GM23248 (cell line): Measurements from ENCODE around the gene UBASH3A. TPM values are rescaled to one million over a fixed set of nuclear protein-coding genes. Genes with fewer than 3 reads are reported as not detected.

Source experiments
- DNase-seq: peaks from one replicate; pipeline ENCODE4 v3.0.0-alpha.2; 2015
- H2AFZ ChIP-seq: fragments of 200-600 bp; sonication (generic); 2 replicates; pipeline ENCODE4 v1.6.1; 2016; ENCODE audit warnings: antibody characterized with exemption
- H3F3A ChIP-seq: fragments of 200-600 bp; sonication (generic); 2 replicates; pipeline ENCODE4 v1.6.1; 2016; ENCODE audit warnings: mild to moderate bottlenecking, antibody characterized with exemption, mixed run types; ENCODE audit not compliant: insufficient read depth
- H3K27ac ChIP-seq: fragments of 200-600 bp; sonication (generic); 2 replicates; pipeline ENCODE4 v1.5.1; 2016; ENCODE audit warnings: mild to moderate bottlenecking
- H3K27me3 ChIP-seq: fragments of 200-600 bp; sonication (generic); replicated peaks from 2 replicates; pipeline ENCODE4 v1.6.1; 2016; ENCODE audit warnings: mild to moderate bottlenecking; ENCODE audit not compliant: insufficient read depth
- H3K36me3 ChIP-seq: fragments of 200-600 bp; sonication (generic); 2 replicates; pipeline ENCODE4 v1.6.1; 2016; ENCODE audit warnings: low read depth, mild to moderate bottlenecking
- H3K4me1 ChIP-seq: fragments of 200-600 bp; sonication (generic); 2 replicates; pipeline ENCODE4 v1.6.1; 2016; ENCODE audit warnings: mild to moderate bottlenecking; ENCODE audit not compliant: insufficient read depth
- H3K4me2 ChIP-seq: fragments of 200-600 bp; sonication (generic); one replicate; pipeline ENCODE4 v1.6.1; 2016; ENCODE audit warnings: mild to moderate bottlenecking; ENCODE audit not compliant: unreplicated experiment
- H3K4me3 ChIP-seq: fragments of 200-600 bp; sonication (generic); 2 replicates; pipeline ENCODE4 v1.5.1; 2016; ENCODE audit warnings: mild to moderate bottlenecking
- H3K79me2 ChIP-seq: fragments of 200-600 bp; sonication (generic); 2 replicates; pipeline ENCODE4 v1.6.1; 2016; ENCODE audit warnings: mild to moderate bottlenecking; ENCODE audit not compliant: insufficient read depth
- H3K9ac ChIP-seq: fragments of 200-600 bp; sonication (generic); 2 replicates; pipeline ENCODE4 v1.6.1; 2016; ENCODE audit warnings: mild to moderate bottlenecking
- H3K9me2 ChIP-seq: fragments of 200-600 bp; sonication (generic); 2 replicates; pipeline ENCODE4 v1.6.1; 2016; ENCODE audit warnings: mixed run types, mild to moderate bottlenecking, moderate library complexity; ENCODE audit not compliant: insufficient read depth
- H3K9me3 ChIP-seq: fragments of 200-600 bp; sonication (generic); one replicate; pipeline ENCODE4 v1.6.1; 2017; ENCODE audit warnings: low read depth
- H4K20me1 ChIP-seq: fragments of 200-600 bp; sonication (generic); 2 replicates; pipeline ENCODE4 v1.6.0; 2016; ENCODE audit not compliant: insufficient read depth
- EZH2 ChIP-seq: fragments of 200-600 bp; sonication (generic); IDR thresholded peaks from 2 replicates; pipeline ENCODE4 v1.6.1; 2018; ENCODE audit warnings: antibody characterized with exemption, mild to moderate bottlenecking; ENCODE audit not compliant: insufficient read depth, poor library complexity, severe bottlenecking
- EZH2phosphoT487 ChIP-seq: fragments of 200-600 bp; sonication (generic); IDR thresholded peaks from 2 replicates; pipeline ENCODE4 v1.6.1; 2018; ENCODE audit warnings: antibody characterized with exemption, moderate library complexity, mild to moderate bottlenecking, low read depth; ENCODE audit not compliant: insufficient read depth
- WGBS, 2 experiments: methylation state at CpG; one replicate each; pipeline ENCODE4 v1.1.6; 2015 to 2017; ENCODE audit warnings: low lambda C conversion rate in 2 of 2, low coverage in 1 of 2; ENCODE audit errors: missing lambda C conversion rate in 2 of 2; 5-methylcytosine and 5-hydroxymethylcytosine counted together
- in situ Hi-C: fragments of 300-500 bp; cut with MboI; formaldehyde crosslinking; loops from 2 replicates; pipeline ENCODE4 v1.15.0; 2020
- polyA plus RNA-seq: library from polyadenylated mRNA; unstranded; fragments of >200 nt; fragmentation: Nextera tagmentation; extraction: Ambion mirVana; gene quantifications from 2 replicates; pipeline ENCODE4 v1.2.1, GENCODE V29; 2016
- total RNA-seq: library from RNA; depleted of rRNA; stranded (reverse); fragments of >200 nt; shearing (Covaris generic); gene quantifications from 2 replicates; pipeline ENCODE4 v1.2.3, GENCODE V29; 2014

Gene UBASH3A
- total and polyA plus RNA-seq, 2 experiments from 2014 or later = not detected

DNA sequence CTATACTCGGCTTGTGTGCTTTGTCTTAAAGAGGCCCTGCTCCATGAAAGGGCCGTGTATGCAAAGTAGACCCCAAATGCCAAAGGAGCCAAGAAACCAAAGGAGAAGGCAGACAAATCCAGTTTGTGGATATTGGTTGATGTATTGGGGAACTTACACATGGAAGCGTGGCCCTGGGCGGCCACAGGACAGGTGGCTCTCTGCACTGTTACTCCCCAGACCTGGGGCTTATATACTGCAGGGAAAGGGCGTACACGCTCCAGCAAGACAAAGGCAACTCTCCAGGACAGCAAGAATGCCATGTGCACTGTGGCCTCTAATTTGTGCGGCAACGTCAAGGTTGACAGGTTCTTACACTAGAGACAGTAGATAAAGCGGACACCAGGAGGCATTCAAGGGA is 67.5 kb downstream of the UBASH3A start:
- H4K20me1 ChIP-seq = no peaks in the 10 kb centered on the region
- WGBS, 2 experiments = 52 to 55% methylated on average over 9 of the region's 9 CpGs
- H3K27me3 ChIP-seq = peaks cover 8% of the 10 kb centered on the region; the same call in 1 of the 2 replicates
- no peaks in the 10 kb centered on the region for H3K9me3 ChIP-seq
- H3F3A ChIP-seq = no peaks in the 10 kb centered on the region
- DNase-seq = no peak
- TF ChIP-seq EZH2phosphoT487 = no peak
- no peak for TF ChIP-seq EZH2
- no peak overlapping the region for H3K4me3 ChIP-seq
- no peaks in the 10 kb centered on the region for H3K36me3 ChIP-seq
- no peaks in the 10 kb centered on the region for H3K79me2 ChIP-seq
- in situ Hi-C loops = no loop called here
- H3K27ac ChIP-seq = no peak overlapping the region
- H3K9me2 ChIP-seq = no peaks in the 10 kb centered on the region
- no peak overlapping the region for H3K9ac ChIP-seq
- no peaks in the 10 kb centered on the region for H3K4me1 ChIP-seq
- H3K4me2 ChIP-seq = no peak overlapping the region
- no peak overlapping the region for H2AFZ ChIP-seq

DNA sequence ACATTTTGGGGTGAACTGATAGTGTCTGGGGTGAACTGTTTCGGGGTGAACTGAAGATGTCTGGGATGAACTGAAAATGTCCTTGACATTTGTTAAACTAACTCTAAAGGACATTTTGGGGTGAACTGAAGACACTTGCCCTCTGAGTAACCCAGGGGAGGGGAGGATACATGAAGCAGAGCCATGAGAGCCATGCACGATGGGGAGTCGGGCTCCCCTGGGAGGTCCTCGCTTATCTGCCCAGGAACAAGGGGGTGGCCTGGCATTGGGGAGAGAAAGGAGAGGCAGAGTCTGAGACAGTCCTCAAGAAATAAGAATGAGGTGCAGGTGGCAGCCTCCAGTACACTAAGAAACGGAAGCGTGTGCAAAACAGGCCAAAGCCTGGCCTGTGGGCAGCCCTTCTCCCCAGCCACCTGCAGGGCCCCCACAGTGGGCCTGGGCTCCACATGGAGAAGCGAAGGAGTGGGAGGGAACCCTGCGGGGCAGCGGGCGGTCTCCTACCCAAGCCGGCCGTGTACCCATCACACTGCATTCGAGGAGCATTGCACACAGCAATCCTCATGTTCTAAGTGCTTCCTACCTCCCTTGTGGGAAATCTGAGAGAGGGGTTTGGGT is 68.1 kb downstream of the UBASH3A start:
- WGBS, 2 experiments = 69 to 73% methylated on average over 13 of the region's 13 CpGs
- no peak overlapping the region for H3K27ac ChIP-seq
- no peaks in the 10 kb centered on the region for H4K20me1 ChIP-seq
- H3K9me3 ChIP-seq = no peaks in the 10 kb centered on the region
- H2AFZ ChIP-seq = no peak overlapping the region
- H3F3A ChIP-seq = no peaks in the 10 kb centered on the region
- TF ChIP-seq EZH2 (no peak), EZH2phosphoT487 (no peak)
- H3K9me2 ChIP-seq = no peaks in the 10 kb centered on the region
- DNase-seq = no peak
- no peaks in the 10 kb centered on the region for H3K4me1 ChIP-seq
- H3K9ac ChIP-seq = no peak overlapping the region
- H3K27me3 ChIP-seq = peaks cover 8% of the 10 kb centered on the region; the same call in 1 of the 2 replicates
- no peak overlapping the region for H3K4me3 ChIP-seq
- no peaks in the 10 kb centered on the region for H3K79me2 ChIP-seq
- in situ Hi-C loops = no loop called here
- H3K36me3 ChIP-seq = no peaks in the 10 kb centered on the region
- no peak overlapping the region for H3K4me2 ChIP-seq

DNA sequence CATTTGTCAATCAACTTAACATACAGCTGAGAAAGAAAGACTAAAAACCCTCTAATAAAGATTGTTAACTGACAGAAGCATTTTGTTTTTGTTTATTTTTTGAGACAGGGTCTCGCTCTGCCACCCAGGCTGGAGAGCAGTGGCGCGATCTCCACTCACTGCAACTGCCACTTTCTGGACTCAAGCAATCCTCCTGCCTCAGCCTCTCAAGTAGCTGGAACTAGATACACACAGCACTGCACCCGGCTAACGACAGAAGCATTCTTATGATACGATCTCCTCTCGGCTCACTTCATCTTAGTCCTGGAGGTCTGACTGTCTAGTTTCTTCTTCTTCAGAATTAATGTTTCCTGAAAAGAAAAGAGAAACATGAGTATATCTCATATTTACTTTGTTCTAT is 68.8 kb downstream of the UBASH3A start:
- Histone ChIP-seq H3K27me3 (peaks cover 8% of the 10 kb centered on the region; the same call in 1 of the 2 replicates), H4K20me1 (no peaks in the 10 kb centered on the region), H3K9ac (no peak overlapping the region), H3K4me2 (no peak overlapping the region), H2AFZ (no peak overlapping the region), H3K36me3 (no peaks in the 10 kb centered on the region), H3K9me2 (no peaks in the 10 kb centered on the region), H3K4me1 (no peaks in the 10 kb centered on the region), H3K27ac (no peak overlapping the region), H3K79me2 (no peaks in the 10 kb centered on the region), H3F3A (no peaks in the 10 kb centered on the region), H3K4me3 (no peak overlapping the region), H3K9me3 (no peaks in the 10 kb centered on the region)
- in situ Hi-C loops = no loop called here
- DNase-seq = no peak
- TF ChIP-seq EZH2 (no peak), EZH2phosphoT487 (no peak)
- 54 to 62% methylated on average over 7 of the region's 7 CpGs for WGBS, 2 experiments

DNA sequence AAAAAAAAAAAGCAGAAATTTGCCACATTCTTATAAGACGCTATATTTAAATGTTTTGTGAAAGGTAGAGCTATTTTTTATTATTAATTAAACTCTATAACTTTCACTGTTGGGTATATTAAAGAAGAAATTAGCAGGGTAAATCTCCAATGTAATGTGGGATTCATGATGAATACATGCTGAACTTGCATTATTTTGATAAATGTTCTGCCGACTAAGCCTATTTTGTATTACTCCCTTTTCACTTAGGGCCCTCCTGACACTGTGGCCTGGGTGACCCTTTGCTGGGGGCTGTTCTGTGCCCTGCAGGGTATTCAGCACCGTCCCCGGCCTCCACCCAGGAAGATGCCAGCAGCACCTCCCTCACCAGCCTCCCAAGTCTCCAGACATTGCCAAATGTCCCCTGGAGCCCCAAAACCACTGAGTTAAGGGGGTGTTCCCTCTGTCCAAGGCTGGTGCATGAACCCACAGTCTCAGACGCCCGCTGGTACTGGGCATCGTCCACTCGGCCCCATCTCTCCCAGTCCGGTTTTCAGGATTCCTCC is 69.9 kb downstream of the UBASH3A start:
- H3K27ac ChIP-seq = no peak overlapping the region

More for the DNA sequence above, 69.9 kb downstream of the UBASH3A start:
- Histone ChIP-seq H3K4me3 (no peak overlapping the region), H3K9ac (no peak overlapping the region), H3K36me3 (no peaks in the 10 kb centered on the region), H2AFZ (no peak overlapping the region), H3K9me3 (no peaks in the 10 kb centered on the region), H3F3A (no peaks in the 10 kb centered on the region), H3K27me3 (peaks cover 2% of the 10 kb centered on the region; the same call in 1 of the 2 replicates), H3K4me2 (no peak overlapping the region), H3K79me2 (no peaks in the 10 kb centered on the region), H4K20me1 (no peaks in the 10 kb centered on the region), H3K4me1 (no peaks in the 10 kb centered on the region), H3K9me2 (no peaks in the 10 kb centered on the region)
- in situ Hi-C loops = no loop called here
- no peak for DNase-seq
- WGBS, 2 experiments = 79 to 81% methylated on average over 9 of the region's 9 CpGs
- TF ChIP-seq EZH2 = no peak
- no peak for TF ChIP-seq EZH2phosphoT487
